Hepatocyte (in vitro differentiated cells): ENCODE measurements around the gene SYCP2L. TPM values are rescaled to one million over a fixed set of nuclear protein-coding genes. Genes with fewer than 3 reads are reported as not detected.

ENCODE experiments used
- DNase-seq: peaks from one replicate; pipeline ENCODE4 v3.0.0-alpha.2; 2016; ENCODE audit warnings: low spot score
- H2AFZ ChIP-seq: fragments of 200-600 bp; sonication (generic); 2 replicates; pipeline ENCODE4 v1.6.0; 2016; ENCODE audit warnings: antibody characterized with exemption, mild to moderate bottlenecking
- H3K27ac ChIP-seq: fragments of 200-600 bp; sonication (generic); 2 replicates; pipeline ENCODE4 v1.5.1; 2016; ENCODE audit warnings: mild to moderate bottlenecking
- H3K27me3 ChIP-seq: fragments of 200-600 bp; sonication (generic); 2 replicates; pipeline ENCODE4 v1.6.1; 2016
- H3K36me3 ChIP-seq: fragments of 200-600 bp; sonication (generic); replicated peaks from 2 replicates; pipeline ENCODE4 v1.5.1; 2016; ENCODE audit warnings: low read depth; ENCODE audit not compliant: insufficient read depth
- H3K4me1 ChIP-seq: fragments of 200-600 bp; sonication (generic); 2 replicates; pipeline ENCODE4 v1.5.1; 2016; ENCODE audit warnings: mild to moderate bottlenecking, moderate library complexity; ENCODE audit not compliant: insufficient read depth
- H3K4me2 ChIP-seq: fragments of 200-600 bp; sonication (generic); 2 replicates; pipeline ENCODE4 v1.6.0; 2016
- H3K4me3 ChIP-seq: fragments of 200-600 bp; sonication (generic); 2 replicates; pipeline ENCODE4 v1.5.1; 2016; ENCODE audit warnings: mild to moderate bottlenecking
- H3K79me2 ChIP-seq: fragments of 200-600 bp; sonication (generic); 2 replicates; pipeline ENCODE4 v1.6.0; 2017; ENCODE audit warnings: mild to moderate bottlenecking
- H3K9me2 ChIP-seq: fragments of 200-600 bp; sonication (generic); replicated peaks from 2 replicates; pipeline ENCODE4 v1.6.0; 2017; ENCODE audit warnings: mild to moderate bottlenecking; ENCODE audit not compliant: insufficient read depth
- H3K9me3 ChIP-seq: fragments of 200-600 bp; sonication (generic); 2 replicates; pipeline ENCODE4 v1.5.1; 2016; ENCODE audit warnings: low read depth, mild to moderate bottlenecking
- H4K20me1 ChIP-seq: fragments of 200-600 bp; sonication (generic); 2 replicates; pipeline ENCODE4 v1.6.0; 2016; ENCODE audit warnings: mild to moderate bottlenecking; ENCODE audit not compliant: insufficient read depth, poor library complexity, severe bottlenecking
- CTCF ChIP-seq: fragments of 200-600 bp; sonication (generic); IDR thresholded peaks from 2 replicates; pipeline ENCODE4 v1.5.1; 2016; ENCODE audit warnings: antibody characterized with exemption, mild to moderate bottlenecking; ENCODE audit not compliant: poor library complexity
- EZH2 ChIP-seq: fragments of 200-600 bp; sonication (generic); IDR thresholded peaks from 2 replicates; pipeline ENCODE4 v1.6.1; 2016; ENCODE audit warnings: antibody characterized with exemption, mild to moderate bottlenecking, borderline replicate concordance
- EZH2phosphoT487 ChIP-seq: fragments of 200-600 bp; sonication (generic); IDR thresholded peaks from one replicate; pipeline ENCODE4 v1.6.1; 2018; ENCODE audit warnings: antibody characterized with exemption, mild to moderate bottlenecking, low read depth, moderate library complexity; ENCODE audit not compliant: unreplicated experiment, severe bottlenecking
- WGBS: methylation state at CpG from one replicate; pipeline ENCODE4 v1.1.6; 2016; ENCODE audit warnings: low lambda C conversion rate; ENCODE audit errors: missing lambda C conversion rate; 5-methylcytosine and 5-hydroxymethylcytosine counted together
- polyA plus RNA-seq: library from polyadenylated mRNA; unstranded; fragments of >200 nt; fragmentation: Nextera tagmentation; extraction: Ambion mirVana; gene quantifications from 2 replicates; pipeline ENCODE4 v1.2.1, GENCODE V29; 2016
- total RNA-seq: library from RNA; depleted of rRNA; stranded (reverse); fragments of >200 nt; gene quantifications from 2 replicates; pipeline ENCODE4 v1.2.3, GENCODE V29; 2014

The SYCP2L gene
- total and polyA plus RNA-seq, 2 experiments from 2014 or later: 0.37 to 1.00 TPM

GRCh38 chr6:10991115-10991514 is 104.3 kb downstream of the SYCP2L start:
- 97% methylated on average over 2 of the region's 2 CpGs for WGBS
- H3K27ac ChIP-seq: no peak overlapping the region
- H3K9me3 ChIP-seq: no peaks in the 10 kb centered on the region
- H3K4me3 ChIP-seq: no peak overlapping the region
- no peak for DNase-seq
- no peaks in the 10 kb centered on the region for H3K36me3 ChIP-seq
- no peaks in the 10 kb centered on the region for H3K79me2 ChIP-seq
- H3K4me2 ChIP-seq: no peak overlapping the region
- no peaks in the 10 kb centered on the region for H3K4me1 ChIP-seq
- no peaks in the 10 kb centered on the region for H4K20me1 ChIP-seq
- H2AFZ ChIP-seq: no peak overlapping the region
- TF ChIP-seq EZH2 (no peak), EZH2phosphoT487 (no peak), CTCF (no peak)
- no peaks in the 10 kb centered on the region for H3K27me3 ChIP-seq
- no peaks in the 10 kb centered on the region for H3K9me2 ChIP-seq

GRCh38 chr6:10993896-10994295 is 107.0 kb downstream of the SYCP2L start:
- Histone ChIP-seq H3K4me1 (no peaks in the 10 kb centered on the region), H3K79me2 (no peaks in the 10 kb centered on the region), H3K27ac (no peak overlapping the region), H3K9me2 (no peaks in the 10 kb centered on the region), H4K20me1 (no peaks in the 10 kb centered on the region), H3K4me3 (no peak overlapping the region), H2AFZ (no peak overlapping the region), H3K4me2 (no peak overlapping the region), H3K27me3 (no peaks in the 10 kb centered on the region), H3K9me3 (no peaks in the 10 kb centered on the region), H3K36me3 (no peaks in the 10 kb centered on the region)
- WGBS: 93% methylated on average over 8 of the region's 8 CpGs
- no peak for DNase-seq
- TF ChIP-seq EZH2: no peak

- Histone ChIP-seq H3K79me2 (no peaks in the 10 kb centered on the region), H3K27ac (no peak overlapping the region), H2AFZ (no peak overlapping the region), H3K4me3 (no peak overlapping the region), H3K9me3 (no peaks in the 10 kb centered on the region), H3K4me2 (no peak overlapping the region), H3K4me1 (no peaks in the 10 kb centered on the region), H4K20me1 (no peaks in the 10 kb centered on the region), H3K9me2 (no peaks in the 10 kb centered on the region), H3K36me3 (no peaks in the 10 kb centered on the region), H3K27me3 (no peaks in the 10 kb centered on the region)
- 85% methylated on average over 4 of the region's 4 CpGs for WGBS
- TF ChIP-seq EZH2 (no peak), EZH2phosphoT487 (no peak), CTCF (no peak)
- DNase-seq: no peak
Observed at GRCh38 chr6:10995114-10995707, 108.4 kb downstream of the SYCP2L start.

- peaks cover 2% of the 10 kb centered on the region for H3K4me1 ChIP-seq
- H3K27ac ChIP-seq: no peak overlapping the region
- 86% methylated on average over 2 of the region's 2 CpGs for WGBS
- H3K4me2 ChIP-seq: no peak overlapping the region
- no peaks in the 10 kb centered on the region for H3K79me2 ChIP-seq
- H3K36me3 ChIP-seq: no peaks in the 10 kb centered on the region
- DNase-seq: no peak
- no peaks in the 10 kb centered on the region for H3K9me2 ChIP-seq
- no peaks in the 10 kb centered on the region for H3K27me3 ChIP-seq
- H2AFZ ChIP-seq: no peak overlapping the region
- TF ChIP-seq EZH2phosphoT487 (no peak), EZH2 (no peak), CTCF (no peak)
- H3K9me3 ChIP-seq: no peaks in the 10 kb centered on the region
- H4K20me1 ChIP-seq: no peaks in the 10 kb centered on the region
- no peak overlapping the region for H3K4me3 ChIP-seq
Observed at GRCh38 chr6:10999994-11000393, 113.1 kb downstream of the SYCP2L start.
